ENCODE measurements around the gene CLDN9.

GRCh38 chr16:2976201-2976600 is 36.5 kb upstream of the CLDN9 start:
- no peak for TF ChIP-seq POLR2A (IDR thresholded peaks at IDR 0.05)
- TF ChIP-seq, protein P1, sequence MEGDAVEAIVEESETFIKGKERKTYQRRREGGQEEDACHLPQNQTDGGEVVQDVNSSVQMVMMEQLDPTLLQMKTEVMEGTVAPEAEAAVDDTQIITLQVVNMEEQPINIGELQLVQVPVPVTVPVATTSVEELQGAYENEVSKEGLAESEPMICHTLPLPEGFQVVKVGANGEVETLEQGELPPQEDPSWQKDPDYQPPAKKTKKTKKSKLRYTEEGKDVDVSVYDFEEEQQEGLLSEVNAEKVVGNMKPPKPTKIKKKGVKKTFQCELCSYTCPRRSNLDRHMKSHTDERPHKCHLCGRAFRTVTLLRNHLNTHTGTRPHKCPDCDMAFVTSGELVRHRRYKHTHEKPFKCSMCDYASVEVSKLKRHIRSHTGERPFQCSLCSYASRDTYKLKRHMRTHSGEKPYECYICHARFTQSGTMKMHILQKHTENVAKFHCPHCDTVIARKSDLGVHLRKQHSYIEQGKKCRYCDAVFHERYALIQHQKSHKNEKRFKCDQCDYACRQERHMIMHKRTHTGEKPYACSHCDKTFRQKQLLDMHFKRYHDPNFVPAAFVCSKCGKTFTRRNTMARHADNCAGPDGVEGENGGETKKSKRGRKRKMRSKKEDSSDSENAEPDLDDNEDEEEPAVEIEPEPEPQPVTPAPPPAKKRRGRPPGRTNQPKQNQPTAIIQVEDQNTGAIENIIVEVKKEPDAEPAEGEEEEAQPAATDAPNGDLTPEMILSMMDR (IDR thresholded peaks at IDR 0.05) = no peak
